ENCODE measurements around the gene MMAA. TPM values are rescaled to one million over a fixed set of nuclear protein-coding genes. Genes with fewer than 3 reads are reported as not detected.

Gene MMAA
- total RNA-seq, 1 experiment from 2014 or later = 6.8 TPM

DNA sequence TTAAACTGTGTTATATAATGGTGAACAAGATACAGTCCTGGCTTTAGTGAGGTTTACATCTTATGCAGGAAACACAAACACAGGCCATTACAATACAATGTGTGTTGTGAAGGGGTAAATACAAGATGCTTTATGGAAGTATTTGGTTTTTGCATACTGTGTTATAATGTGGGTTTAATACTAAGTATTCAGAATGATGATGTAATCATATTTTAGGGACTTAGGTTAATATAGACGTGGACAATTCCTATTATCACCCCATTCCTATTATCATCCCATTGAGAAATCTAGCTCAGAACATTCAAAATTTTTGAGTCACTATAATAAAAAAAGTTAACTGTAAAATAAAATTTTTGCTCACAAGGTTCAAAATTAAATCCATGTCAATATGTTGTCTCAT, 24.1 kb downstream of the MMAA start:
- Histone ChIP-seq H3K9me3 (ENCODE audit: low read depth, low read length, poor library complexity, severe bottlenecking) (no peaks in the 10 kb centered on the region), H3K36me3 (ENCODE audit: insufficient read depth, low read length, poor library complexity, severe bottlenecking) (no peaks in the 10 kb centered on the region), H3K4me1 (ENCODE audit: insufficient read depth, low read length, poor library complexity, severe bottlenecking) (no peaks in the 10 kb centered on the region), H3K27ac (ENCODE audit: low read depth, low read length, poor library complexity, severe bottlenecking) (no peak overlapping the region), H3K4me3 (ENCODE audit: low read depth, low read length, poor library complexity, severe bottlenecking) (no peak overlapping the region), H3K27me3 (replicated peaks; ENCODE audit: insufficient read depth, low read depth, low read length, poor library complexity) (no peaks in the 10 kb centered on the region)
- POLR2A ChIA-PET (ENCODE audit: low non-redundant PET) = no interaction called here
- CTCF ChIA-PET = no interaction called here
- intact Hi-C loops (cut with micrococcal nuclease; ENCODE audit: unreplicated experiment) = no loop called here
- no peak for DNase-seq (ENCODE audit: low spot score)
- no TSS peak for BruUV-seq (replicated peaks)
- TF ChIP-seq CTCF (conservative IDR thresholded peaks at IDR 0.05; ENCODE audit: low read depth, low read length) (no peak), EZH2 (IDR thresholded peaks at IDR 0.05; ENCODE audit: borderline replicate concordance, low read depth, low read length, poor library complexity, severe bottlenecking) (no peak)

- CTCF ChIA-PET = no interaction called here
- Histone ChIP-seq H3K27me3 (replicated peaks; ENCODE audit: insufficient read depth, low read depth, low read length, poor library complexity) (no peaks in the 10 kb centered on the region), H3K36me3 (ENCODE audit: insufficient read depth, low read length, poor library complexity, severe bottlenecking) (no peaks in the 10 kb centered on the region), H3K9me3 (ENCODE audit: low read depth, low read length, poor library complexity, severe bottlenecking) (no peaks in the 10 kb centered on the region), H3K27ac (ENCODE audit: low read depth, low read length, poor library complexity, severe bottlenecking) (no peak overlapping the region), H3K4me1 (ENCODE audit: insufficient read depth, low read length, poor library complexity, severe bottlenecking) (no peaks in the 10 kb centered on the region), H3K4me3 (ENCODE audit: low read depth, low read length, poor library complexity, severe bottlenecking) (no peak overlapping the region)
- DNase-seq (ENCODE audit: low spot score) = no peak
- BruUV-seq (replicated peaks) = no TSS peak
- POLR2A ChIA-PET (ENCODE audit: low non-redundant PET) = no interaction called here
- TF ChIP-seq EZH2 (IDR thresholded peaks at IDR 0.05; ENCODE audit: borderline replicate concordance, low read depth, low read length, poor library complexity, severe bottlenecking) = no peak
- TF ChIP-seq CTCF (conservative IDR thresholded peaks at IDR 0.05; ENCODE audit: low read depth, low read length) = no peak
- intact Hi-C loops (cut with micrococcal nuclease; ENCODE audit: unreplicated experiment) = no loop called here
Measured at GRCh38 chr4:145644699-145645098, 25.5 kb downstream of the MMAA start.

DNA sequence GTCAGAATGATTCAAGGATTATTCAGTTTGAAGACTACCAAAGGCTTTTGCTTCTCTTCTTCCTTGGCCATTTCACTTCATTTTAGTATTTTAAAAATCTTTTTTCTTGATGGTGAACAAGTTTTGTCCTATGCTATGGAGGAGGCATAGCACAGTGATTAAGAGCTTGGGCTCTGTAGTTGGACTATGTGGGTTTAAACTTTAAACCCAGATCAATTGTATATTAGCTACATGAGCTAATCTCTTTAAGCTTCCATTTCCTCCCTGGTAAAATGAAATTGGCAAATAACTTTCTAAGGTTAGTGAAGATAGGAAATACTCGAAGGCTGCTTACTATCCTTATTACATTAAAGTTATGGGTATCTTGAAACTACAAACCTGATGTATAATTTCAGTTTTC, 37.0 kb downstream of the MMAA start:
- Histone ChIP-seq H3K4me3 (ENCODE audit: low read depth, low read length, poor library complexity, severe bottlenecking) (no peak overlapping the region), H3K27me3 (replicated peaks; ENCODE audit: insufficient read depth, low read depth, low read length, poor library complexity) (no peaks in the 10 kb centered on the region), H3K4me1 (ENCODE audit: insufficient read depth, low read length, poor library complexity, severe bottlenecking) (no peaks in the 10 kb centered on the region), H3K9me3 (ENCODE audit: low read depth, low read length, poor library complexity, severe bottlenecking) (no peaks in the 10 kb centered on the region), H3K27ac (ENCODE audit: low read depth, low read length, poor library complexity, severe bottlenecking) (no peak overlapping the region), H3K36me3 (ENCODE audit: insufficient read depth, low read length, poor library complexity, severe bottlenecking) (no peaks in the 10 kb centered on the region)
- intact Hi-C loops (cut with micrococcal nuclease; ENCODE audit: unreplicated experiment) = no loop called here
- DNase-seq (ENCODE audit: low spot score) = no peak
- TF ChIP-seq CTCF (conservative IDR thresholded peaks at IDR 0.05; ENCODE audit: low read depth, low read length) (no peak), EZH2 (IDR thresholded peaks at IDR 0.05; ENCODE audit: borderline replicate concordance, low read depth, low read length, poor library complexity, severe bottlenecking) (no peak)
- ChIA-PET POLR2A (ENCODE audit: low non-redundant PET) (no interaction called here), CTCF (no interaction called here)
- no TSS peak for BruUV-seq (replicated peaks)
